NCI-H774 (cell line): ENCODE data around the gene LZIC.

Experiments used
- DNase-seq: peaks from one replicate; lab custom pipeline; 2025; lab: John Stamatoyannopoulos, UW

Gene LZIC

DNA sequence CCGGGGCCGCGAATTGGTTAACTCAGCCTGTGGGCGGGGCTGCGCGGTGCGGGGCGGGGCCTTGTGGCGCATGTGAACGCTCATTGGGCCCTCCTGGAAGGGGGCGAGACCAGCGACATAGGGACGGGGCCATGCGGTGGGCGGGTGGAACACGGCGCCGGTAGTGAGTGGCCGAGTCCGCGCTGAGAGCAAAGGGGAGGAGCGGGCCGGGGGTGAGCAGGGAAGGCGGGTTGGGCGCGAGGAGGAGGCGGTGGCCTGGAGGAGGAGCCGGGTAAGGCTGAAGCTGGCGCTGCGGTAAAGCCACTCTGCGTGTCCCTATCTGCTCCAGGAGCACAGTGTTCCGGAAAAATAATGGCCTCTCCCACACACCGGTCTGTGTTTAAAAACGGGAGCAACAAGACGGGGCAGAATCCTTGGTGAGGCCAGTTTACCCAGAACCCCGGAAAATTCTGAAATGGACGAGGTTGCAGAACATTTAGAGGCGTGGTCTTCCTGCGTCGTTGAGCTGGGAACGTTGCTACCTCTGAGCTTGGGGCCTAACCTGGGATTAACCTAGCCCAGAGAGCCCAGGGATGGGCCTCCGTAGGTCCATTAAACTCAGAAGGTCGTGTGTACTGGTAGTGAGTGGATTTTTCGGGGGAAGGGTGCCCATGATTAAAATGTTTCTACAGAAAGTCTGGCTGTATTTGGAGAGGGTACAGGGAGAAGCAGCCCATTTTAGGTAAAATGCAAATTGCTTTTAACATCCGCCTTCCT lies 32.6 kb downstream of the LZIC start:
- peak; percentile 90 for DNase-seq

DNA sequence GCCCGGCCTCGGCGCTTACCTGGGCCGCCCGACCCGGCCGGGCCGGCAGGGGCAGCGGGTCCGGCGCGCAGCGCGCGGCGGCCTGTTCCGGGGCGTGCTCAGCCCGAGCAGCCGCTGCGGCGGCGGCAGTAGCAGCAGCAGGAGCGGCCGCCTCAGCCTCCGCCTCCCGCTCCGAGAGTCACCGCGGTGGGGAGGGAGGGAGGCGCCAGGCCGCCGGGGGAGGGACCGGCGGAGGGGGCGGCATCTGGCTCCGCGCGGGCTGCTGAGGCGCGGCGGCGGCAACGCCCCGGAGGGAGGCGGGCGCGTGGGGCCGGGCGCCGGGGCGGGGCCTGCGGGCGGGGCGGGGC lies 33.1 kb downstream of the LZIC start, which contains the start of gene CTNNBIP1:
Gene CTNNBIP1, minus strand, starts transcription at position 194 of the 347 bp plus-strand sequence. CDS start 38,205 bp downstream, outside the sequence.
- no peak for DNase-seq

DNA sequence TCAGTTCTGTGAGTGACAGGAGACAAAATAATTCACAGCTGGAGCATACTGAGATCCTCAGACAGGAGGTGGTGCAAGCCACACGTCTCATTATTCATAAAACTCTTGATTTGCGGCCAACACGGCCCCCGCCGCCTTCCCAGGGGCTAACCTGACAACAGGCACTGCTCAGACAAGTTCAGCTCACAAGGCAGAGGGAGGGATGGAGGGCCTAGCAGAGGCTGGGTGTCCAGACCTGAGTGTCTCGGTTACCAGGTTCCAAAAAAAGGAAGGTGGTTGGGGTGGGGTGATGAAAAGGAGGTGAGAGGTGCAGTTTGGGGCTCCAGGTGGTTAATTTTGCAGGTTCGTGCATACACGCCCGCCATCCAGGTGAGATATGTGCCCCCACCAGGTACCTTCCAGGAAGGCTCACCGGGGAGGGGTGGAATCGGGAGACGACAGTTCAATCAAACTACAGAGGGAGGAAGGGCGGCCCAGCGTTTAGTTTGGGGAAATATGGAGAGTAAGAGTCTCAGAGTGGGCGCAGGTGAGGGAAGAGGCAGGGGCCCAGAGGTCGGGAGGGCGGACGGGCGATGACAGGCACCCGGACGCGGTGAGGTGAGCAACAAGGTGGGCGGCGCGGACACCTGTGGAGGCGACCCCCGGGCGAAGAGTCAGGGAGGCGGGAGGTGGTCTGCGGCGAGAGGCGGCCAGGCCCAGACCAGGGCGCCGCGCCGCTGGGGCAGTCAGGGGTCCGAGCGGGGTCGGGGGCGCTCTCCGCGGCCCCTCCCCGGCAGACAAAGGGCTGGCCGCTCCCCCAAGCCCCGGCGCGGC lies 33.8 kb downstream of the LZIC start:
- no peak for DNase-seq

DNA sequence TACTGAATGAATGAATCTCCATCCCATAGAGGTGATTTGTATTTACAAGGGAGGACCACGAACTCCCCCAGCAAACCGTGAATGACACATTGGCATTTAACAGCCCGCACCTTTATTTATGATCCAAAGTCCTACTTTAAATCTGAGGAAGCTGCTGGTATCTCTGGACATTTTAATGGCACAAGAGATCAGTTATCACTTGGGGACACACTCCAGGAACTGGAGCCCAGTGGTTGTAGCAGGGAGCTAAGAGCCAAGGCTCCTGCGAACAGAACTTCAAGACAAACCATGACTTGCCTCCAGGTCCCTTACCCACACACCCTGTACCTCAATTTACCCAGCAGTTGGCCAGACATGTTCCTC lies 34.3 kb downstream of the LZIC start:
- no peak for DNase-seq

DNA sequence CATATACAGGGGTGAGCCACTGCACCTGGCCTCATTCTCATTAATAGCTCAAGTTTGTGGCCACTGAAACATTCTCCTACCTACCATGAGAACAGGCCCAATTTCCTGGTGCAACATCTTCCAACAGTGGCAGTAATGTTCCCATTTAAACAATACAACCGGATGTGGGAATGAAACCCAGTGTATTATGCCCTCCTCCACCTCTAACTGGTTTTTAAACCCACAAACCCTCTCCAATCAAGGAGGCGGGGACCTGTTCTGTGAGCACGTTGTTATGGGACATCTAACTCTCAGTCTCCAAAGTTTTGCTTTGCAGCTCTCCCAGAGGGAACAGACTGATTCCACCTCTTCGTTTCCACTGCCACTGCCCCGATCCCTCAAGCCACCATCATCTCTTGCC lies 35.8 kb downstream of the LZIC start:
- no peak for DNase-seq

DNA sequence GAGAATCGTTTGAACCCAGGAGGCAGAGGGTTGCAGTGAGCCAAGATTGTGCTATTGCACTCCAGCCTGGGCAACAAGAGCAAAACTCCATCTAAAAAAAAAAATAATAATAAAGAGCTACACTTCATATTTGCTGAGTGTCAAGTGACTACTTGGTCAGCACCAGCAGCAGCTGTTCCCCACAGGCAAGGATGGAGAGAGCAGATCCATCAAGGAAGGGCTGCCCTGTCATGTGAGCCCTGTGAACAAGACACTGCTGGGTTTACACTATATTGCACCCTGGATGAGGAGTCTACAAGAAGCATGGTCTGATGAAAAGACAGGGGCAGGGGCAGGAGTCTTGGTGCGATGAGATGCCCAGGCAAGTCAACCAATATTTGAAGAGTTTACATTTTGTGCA lies 36.7 kb downstream of the LZIC start:
- DNase-seq: no peak

DNA sequence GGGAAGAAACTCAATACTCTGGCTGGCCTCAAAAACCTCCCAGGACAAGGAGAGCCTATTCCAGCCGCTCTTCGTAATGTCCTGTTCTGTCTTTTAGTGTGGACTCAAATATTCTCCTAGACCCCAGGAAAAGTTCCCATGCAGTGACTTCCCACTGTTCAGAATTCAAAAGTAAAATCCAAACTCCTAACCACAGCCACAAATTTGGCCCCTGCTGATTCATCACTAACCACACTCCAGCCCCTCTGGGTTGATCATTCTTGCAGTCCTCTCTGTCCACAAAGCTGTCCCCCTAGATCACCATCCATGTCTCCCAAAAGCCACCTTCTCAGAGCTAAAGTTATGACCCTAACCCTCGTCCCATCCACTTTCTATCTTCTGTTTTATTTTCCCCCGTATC lies 38.2 kb downstream of the LZIC start:
- no peak for DNase-seq

DNA sequence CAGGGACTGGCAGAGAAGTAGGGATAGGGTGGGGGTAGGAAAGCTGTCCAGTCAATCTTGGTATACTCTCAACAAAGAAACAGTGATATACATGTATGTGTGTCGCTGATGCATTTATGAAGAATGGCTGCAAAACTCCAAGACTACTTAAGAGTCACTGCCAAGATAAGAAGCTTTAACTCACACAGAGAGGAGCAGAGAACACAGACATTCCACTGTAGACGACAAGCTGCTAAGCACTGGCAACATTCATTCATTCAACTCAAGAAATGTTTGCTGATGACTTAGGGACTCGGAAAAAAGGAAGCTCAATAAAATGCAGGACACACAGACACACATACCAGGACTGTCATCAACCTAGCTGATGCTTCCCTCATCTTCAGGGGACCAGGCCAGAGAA lies 38.6 kb downstream of the LZIC start:
- DNase-seq: no peak

DNA sequence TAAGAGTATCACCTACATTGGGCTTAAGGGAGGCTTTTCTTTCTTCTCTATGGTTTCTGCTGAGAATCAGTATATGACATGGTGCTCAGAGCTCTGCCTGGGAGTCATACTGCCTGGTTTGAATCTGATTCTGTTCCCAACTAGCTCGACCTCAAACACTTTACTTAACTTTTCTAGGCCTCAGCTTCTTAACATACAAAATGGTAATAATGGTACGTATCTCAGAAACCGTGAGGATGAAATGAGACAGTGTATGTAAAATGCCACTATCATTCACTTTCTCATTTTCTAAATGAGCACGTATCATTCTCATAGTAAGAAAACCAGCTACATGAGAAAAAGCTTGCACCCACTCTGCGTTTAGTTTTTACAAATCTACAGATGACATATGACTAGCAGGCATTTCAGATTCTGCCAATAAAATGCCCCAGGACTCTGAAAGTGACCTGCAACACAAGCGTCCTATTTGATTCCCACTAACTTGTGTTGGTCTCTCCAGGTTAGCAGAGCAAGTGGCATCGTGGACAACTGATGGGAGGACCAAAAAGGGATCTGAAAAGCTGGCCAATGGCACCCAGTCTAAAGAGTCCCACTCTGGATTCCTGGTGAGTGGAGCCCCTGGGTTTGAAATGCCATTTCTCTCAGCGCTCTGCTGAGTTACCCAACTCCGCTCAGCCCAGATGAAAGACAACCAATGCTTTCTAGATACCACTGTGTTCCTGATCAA lies 39.2 kb downstream of the LZIC start:
- no peak for DNase-seq

DNA sequence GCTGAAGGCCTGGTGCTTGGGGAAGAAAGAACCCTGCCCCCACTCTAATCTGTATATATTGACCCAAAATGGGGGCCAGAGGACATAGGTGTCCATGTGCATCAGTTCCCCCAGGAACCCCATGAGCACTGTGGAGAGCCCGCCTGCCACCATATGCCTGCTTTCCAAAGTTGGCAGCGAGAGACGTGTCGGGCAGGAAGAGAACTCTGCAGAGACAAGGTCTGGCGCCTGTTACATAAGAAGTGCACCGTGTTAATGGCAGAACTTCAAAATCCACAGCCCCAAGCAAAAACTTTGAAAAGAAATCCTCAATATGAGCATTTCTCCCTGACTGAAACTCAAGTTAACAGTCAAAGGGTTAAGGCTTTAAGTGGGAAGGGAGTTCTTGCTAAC lies 41.1 kb downstream of the LZIC start:
- DNase-seq: no peak

DNA sequence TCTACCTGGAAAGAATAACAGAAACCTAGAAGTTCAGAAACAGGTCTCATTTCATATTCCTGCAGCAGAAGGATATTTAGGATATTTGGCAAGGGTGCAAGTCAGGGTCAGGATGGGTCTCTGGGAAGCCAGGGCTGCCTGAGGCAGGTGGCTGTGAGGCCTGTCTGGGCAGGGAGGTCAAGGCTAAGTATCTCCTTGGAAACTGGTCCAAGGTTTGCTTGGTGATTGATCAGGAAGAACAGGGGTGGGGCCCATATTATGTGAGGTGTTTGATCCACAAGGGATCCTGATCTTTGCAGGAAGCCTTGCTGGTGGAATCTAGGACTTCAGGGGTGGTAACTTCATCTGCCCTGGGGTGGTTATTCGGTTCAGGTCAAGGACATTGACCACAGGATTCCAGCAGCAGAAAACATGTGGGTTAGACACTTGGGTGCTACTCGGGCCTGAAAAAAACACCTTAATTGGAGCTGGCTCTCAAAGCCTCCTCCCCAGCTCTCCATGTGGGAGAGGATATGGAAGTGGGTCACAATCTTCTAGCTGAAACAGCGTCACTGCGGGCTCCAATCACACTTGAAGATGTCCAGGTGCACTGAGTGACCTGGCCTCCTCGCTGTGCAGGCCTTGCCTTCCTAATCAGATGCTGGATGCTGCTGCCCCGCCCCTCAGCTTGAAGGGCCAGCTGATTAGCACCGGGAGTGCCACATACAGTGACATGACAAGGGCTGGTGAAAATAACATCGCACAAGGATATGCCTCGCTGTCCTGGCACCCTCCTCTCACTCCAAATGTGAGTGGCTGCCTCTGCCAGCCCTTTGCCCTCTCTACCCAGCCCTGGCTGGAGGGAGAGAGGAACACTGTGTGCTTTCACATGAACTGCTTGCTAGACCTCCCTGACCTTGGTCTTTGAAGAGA lies 41.8 kb downstream of the LZIC start:
- no peak for DNase-seq

DNA sequence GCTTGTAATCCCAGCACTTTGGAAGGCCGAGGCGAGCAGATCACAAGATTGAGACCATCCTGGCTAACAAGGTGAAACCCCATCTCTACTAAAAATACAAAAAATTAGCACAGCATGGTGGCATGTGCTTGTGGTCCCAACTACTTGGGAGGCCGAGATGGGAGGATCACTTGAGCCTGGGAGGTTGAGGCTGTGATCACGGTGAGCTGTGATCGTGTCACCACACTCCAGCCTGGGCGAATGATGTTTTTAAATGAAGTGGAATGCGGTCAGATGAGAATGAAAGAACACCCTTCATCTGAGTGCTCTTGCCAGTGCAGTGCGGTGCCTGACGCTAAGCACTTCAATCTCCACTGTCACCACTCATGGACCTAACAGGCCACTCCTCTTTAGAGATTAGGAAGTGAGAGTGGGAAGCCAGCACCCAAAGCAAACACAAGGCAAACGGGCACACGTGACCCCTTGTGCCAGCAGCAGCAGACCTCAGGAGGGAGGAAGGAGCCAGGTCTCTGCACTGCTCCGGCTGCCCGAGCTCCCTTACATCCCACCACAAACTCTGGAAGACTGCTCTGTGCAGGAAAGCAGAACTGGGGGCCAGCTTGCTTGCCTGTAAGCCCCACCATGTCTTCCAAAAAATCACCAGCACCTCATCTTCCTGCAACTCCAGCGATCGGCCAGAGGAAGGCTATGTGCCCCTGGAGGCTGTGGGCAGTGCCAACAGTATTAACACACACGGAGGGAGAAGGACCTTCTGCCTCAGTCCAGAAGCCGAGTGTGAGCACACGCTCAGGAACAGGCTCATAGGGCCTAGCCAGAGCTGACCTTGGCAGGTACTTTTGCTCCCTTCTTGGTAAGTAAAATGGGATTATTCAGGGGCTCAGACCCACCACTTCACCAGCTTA lies 42.8 kb downstream of the LZIC start:
- DNase-seq: peak; percentile 37

DNA sequence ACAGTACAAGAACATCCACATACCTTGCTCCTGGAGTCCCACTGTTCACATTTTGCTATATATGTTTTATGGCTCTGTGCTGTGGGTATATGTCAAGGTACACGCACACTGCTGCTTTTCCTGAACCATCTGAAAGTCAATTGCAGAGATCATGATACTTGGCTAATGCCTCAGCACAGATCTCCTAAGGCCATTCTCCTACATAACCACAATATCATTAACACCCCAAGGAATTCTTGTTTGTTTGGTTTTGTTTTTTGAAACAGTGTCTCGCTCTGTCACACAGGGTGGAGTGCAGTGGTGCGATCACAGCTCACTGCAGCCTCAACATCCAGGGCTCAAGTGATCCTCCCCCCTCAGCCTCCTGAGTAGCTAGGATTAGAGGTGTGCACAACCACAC lies 49.1 kb downstream of the LZIC start:
- no peak for DNase-seq

DNA sequence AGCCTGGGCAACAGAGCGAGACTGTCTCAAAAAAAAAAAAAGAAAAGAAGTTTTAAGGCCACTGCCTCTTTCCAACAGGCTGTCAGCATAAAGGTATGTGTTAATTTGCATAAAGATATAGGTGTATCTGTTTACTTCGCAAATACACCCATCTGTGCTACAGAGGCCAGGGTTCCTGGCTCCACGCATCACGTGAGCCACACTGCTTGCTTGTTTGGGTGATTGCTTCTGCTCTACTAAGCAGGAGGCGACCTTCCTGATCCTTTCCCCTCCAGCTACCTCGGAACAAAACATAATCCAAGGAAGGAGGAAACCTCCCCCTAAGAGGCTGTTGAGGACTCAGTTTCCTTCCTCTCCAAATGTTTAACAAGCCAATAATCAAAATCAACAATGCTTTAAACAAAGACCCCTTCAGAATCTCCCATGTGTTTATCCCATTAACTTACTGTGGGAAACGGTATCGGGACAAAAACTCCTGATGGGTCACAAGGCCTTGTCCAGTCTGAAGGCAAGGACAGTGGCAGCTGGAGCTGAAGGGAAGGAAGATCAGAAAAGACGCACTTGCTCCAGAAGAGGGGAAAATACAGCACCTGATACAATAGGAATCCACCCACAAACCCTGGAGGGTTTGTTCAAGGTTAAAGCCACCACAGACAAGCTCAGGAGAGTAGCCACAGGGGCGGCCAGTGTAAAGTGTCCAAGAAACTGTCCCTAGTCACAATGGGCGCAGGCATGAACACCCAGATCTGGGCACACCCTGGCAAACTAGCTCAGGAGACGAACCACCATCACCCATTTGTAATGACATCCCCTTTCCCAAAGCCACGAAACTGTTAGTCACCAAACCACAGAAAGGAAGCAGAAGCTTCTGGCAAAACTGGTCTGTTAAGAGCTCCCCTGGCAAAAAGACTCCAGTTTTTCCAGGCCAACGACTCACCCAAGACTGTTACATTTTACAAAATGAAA lies 50.3 kb downstream of the LZIC start:
- DNase-seq: no peak

DNA sequence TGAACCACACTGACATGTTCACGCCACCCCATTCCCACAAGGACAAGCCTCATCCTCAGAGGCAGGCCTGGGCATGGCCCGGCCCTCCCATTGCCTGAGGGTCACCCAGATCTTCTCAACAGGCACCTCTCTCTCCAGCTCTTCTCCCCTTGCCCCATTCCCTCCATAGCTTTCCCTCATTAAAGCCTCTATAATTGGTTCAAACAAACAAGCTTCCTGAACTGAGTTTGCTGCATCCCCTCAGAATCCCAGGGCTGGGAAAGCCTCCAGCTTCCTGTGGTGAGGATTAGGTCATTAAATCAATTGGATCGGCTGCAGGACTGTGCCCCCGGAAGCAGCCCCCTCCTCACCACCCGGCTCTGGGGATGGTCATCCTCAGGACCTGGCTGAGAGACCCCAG lies 52.0 kb downstream of the LZIC start:
- DNase-seq: no peak

DNA sequence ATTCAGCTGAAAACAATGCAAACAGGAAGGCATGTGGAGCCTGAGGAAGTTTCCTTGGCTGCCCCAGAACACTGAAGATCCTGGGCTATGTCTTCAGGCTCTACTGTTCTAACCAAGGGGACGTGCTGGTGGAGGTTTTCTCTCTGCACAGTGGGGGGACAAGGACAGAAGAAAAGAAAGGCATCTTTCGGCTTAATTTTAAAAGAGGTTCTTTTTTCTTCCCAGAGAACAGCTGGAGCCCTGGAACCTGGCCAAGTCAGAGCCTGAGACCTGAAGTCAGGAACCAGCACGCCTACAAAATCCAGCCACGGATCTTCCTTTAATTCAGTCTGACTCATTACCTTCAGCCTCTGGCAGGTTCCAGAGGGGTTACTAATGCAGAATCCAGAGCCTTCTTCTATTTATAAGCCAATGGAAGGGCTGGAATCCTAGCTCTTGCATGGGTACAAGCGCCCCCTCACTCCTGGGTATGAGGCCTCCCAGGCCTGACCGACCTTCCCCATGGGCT lies 52.9 kb downstream of the LZIC start:
- no peak for DNase-seq

DNA sequence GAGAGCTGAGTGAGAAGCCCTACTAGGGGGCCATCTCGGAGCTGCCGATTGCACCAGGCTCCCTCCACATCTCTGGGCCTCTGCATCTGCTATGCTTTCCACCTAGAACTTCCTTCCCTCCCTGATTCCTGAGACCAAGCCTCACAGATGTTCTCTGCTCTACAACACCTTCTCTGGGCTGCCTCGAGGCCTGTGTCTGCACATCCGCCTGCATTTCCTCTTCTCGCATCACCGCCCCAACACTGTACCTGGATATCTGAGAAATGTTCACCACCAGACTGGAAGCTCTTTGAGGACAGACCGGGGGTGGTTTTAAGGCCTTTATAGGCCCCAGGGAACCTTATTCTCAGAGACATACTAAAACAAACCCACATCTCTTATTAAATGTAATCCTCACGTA lies 53.8 kb downstream of the LZIC start:
- no peak for DNase-seq

DNA sequence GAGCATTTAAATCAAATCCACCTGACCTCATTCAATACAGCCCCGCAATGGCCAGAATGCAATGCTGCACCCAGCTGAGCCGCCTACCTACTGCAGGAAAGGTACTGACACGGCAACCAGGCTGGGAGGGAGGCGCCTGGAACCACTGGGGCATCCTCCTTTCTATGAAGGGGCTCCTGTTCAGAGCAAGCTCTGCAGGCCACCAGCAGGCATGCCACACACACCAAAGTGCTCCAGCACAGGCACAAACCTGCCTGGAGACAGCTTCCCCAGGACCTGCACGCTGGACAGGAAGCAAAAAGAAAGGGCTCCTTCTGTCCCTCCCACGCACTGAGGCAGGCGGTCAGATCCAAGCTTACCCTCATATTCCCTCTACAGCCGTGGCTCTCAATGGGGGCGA lies 54.3 kb downstream of the LZIC start:
- DNase-seq: no peak

DNA sequence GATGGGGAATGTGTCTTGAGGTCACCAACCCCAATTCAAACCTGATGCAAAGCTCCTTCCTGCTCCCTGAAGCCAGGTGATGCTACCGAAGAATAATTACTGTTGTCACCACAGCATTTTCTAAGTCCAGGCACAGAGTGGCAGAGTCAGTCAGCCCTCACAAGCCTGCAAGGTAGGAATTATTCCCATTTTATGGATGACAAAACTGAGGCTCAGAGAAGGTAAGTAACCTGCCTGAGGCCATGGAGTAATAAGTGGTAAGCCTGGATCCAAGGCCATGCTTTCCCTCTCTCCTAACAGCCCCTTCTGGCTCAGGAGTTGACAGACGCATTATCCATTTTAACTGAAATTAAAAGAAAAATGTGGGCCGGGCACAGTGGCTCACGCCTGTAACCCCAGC lies 56.1 kb downstream of the LZIC start:
- no peak for DNase-seq
